BJ (cell line): ENCODE measurements around the gene SNAI3. TPM values are rescaled to one million over a fixed set of nuclear protein-coding genes. Genes with fewer than 3 reads are reported as not detected.

Experiments
- CTCF ChIA-PET: fragments of 350-600 bp; formaldehyde crosslinking; extraction: SDS; loops from one replicate; lab custom pipeline; 2021; ENCODE audit warnings: antibody characterized with exemption, inconsistent platforms; lab: Yijun Ruan, JAX
- POLR2A ChIA-PET: fragments of 300-600 bp; sonication (Branson Sonifier 250); formaldehyde crosslinking; extraction: SDS; loops from one replicate; lab custom pipeline; 2021; ENCODE audit warnings: antibody characterized with exemption; lab: Charles Lee
- DNase-seq: peaks from one replicate; pipeline ENCODE4 v3.0.0-alpha.2; 2011; ENCODE audit warnings: low read depth
- H3K27me3 ChIP-seq: 2 replicates; pipeline ENCODE4 v1.6.0; 2011; ENCODE audit warnings: low read length; ENCODE audit not compliant: control insufficient read depth, insufficient read depth
- H3K36me3 ChIP-seq: 2 replicates; pipeline ENCODE4 v1.5.1; 2011; ENCODE audit warnings: low read length; ENCODE audit not compliant: control insufficient read depth, insufficient read depth
- H3K4me3 ChIP-seq: 2 replicates; pipeline ENCODE4 v1.5.1; 2011; ENCODE audit warnings: low read depth, mild to moderate bottlenecking, control low read depth, low read length
- polyA plus RNA-seq: library from polyadenylated mRNA; depleted of rRNA; stranded (reverse); fragments of >200 nt; gene quantifications from 2 replicates; pipeline ENCODE4 v1.2.3, GENCODE V29; 2011
- TF ChIP-seq, protein P1 (sequence below): IDR thresholded peaks from 2 replicates; pipeline ENCODE4 v1.5.1; 2011; ENCODE audit warnings: low read depth, mild to moderate bottlenecking, control low read depth, inconsistent platforms, low read length, moderate library complexity; ENCODE audit not compliant: insufficient read depth

The SNAI3 gene
- polyA plus RNA-seq, 1 experiment, result not detected

DNA sequence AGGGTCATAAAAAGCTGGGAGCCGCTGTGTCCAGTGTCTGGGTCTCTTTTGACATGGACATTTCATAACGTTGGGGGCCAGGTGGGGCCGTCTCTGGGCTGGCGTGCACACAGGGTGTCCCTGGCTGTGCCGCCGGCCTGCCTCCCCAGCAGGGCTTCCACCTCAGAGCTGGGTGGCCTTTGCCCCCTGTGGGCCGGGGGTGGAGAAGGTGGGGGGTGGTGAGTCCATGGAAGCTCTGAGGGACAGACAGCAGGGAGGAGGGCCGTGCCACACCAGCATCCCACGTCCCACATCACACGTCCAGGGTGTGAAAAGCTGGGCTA is 908 bp upstream of the SNAI3 start:
- ChIA-PET POLR2A (no interaction called here), CTCF (interaction anchor here (0.9 to 1.1 kb wide), 3 partner anchors 9 to 23 kb away, joined by 3 read pairs; no protein-coding TSS in a partner anchor)
- TF ChIP-seq, protein P1, sequence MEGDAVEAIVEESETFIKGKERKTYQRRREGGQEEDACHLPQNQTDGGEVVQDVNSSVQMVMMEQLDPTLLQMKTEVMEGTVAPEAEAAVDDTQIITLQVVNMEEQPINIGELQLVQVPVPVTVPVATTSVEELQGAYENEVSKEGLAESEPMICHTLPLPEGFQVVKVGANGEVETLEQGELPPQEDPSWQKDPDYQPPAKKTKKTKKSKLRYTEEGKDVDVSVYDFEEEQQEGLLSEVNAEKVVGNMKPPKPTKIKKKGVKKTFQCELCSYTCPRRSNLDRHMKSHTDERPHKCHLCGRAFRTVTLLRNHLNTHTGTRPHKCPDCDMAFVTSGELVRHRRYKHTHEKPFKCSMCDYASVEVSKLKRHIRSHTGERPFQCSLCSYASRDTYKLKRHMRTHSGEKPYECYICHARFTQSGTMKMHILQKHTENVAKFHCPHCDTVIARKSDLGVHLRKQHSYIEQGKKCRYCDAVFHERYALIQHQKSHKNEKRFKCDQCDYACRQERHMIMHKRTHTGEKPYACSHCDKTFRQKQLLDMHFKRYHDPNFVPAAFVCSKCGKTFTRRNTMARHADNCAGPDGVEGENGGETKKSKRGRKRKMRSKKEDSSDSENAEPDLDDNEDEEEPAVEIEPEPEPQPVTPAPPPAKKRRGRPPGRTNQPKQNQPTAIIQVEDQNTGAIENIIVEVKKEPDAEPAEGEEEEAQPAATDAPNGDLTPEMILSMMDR, result no peak

DNA sequence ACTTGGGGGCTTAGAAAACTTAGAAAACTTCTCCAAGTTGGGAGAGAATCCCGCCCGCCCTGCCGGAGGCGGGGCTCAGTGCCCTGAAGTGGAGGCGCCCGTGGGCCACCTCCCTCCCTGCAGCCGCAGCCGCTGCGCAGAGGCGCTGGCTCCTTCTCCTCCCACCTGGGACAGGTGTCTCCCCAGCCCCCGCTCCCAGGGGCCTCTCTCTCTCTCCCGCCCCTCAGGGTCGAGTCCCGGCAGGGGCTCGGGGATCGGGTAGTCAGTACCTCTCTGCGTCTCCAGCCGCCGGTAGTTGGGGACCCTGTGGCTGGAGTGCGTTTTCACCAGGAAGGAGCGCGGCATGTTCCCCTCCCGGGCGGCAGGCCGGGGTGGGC is 257 bp downstream of the SNAI3 start:
- TF ChIP-seq, protein P1, result no peak
- H3K4me3 ChIP-seq, result peak overlapping the region; percentile 47
- ChIA-PET POLR2A (no interaction called here), CTCF (interaction anchor here (1.7 to 2.2 kb wide), 2 partner anchors 14 to 16 kb away, joined by 7 to 10 read pairs; no protein-coding TSS in a partner anchor)
- no peak for DNase-seq
- H3K36me3 ChIP-seq, result no peaks in the 10 kb centered on the region
- peaks cover 13% of the 10 kb centered on the region for H3K27me3 ChIP-seq

More for the DNA sequence above, 908 bp upstream of the SNAI3 start:
- peaks cover 14% of the 10 kb centered on the region for H3K27me3 ChIP-seq
- no peak overlapping the region for H3K4me3 ChIP-seq
- no peak for DNase-seq
- no peaks in the 10 kb centered on the region for H3K36me3 ChIP-seq

DNA sequence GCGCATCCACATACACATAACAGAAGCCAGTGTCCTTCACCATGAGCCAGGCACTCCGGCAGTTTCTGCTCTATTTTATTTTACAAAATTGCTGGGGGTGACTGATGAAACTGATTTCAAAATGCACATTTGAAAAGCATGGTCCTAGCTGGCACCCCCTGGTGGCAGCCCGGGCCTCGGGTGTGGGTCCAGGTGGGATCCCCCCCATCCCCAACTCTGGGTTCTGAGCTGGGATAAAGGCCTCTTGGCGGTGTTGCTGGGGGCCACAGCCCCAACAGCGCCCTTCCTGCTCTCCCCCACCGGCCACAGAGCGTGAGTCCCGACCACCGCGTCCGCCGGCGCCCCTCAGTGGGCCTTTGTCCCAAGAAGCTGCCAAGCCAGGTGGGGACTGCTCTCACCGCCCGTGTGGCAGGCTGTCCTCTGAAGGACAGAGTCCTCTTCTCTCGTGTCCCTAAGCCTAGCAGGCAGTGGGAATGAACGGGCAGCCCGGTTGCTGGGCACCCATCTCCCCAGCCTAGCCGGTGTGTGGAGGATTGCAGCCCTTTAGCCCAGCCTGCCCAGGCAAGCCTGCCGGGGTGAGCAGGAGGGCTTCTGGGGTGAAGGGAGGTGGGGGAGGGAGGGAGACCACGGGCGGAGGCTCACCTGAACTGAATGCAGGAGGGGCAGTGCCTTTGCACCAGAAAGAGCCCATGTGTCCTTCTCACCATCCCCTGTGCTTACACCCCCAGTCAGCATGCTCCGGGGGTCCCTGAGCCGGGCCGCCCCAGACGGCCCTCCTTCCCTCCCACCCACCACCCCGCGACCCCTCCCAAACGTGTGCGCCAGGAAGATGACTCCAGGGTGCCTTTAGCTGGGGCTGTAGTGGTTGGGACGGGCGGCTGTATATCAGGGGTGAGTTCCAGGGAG is 898 bp downstream of the SNAI3 start:
- CTCF ChIA-PET, result interaction anchor here (0.7 to 2.2 kb wide), 7 partner anchors 10 to 114 kb away, joined by 3 to 10 read pairs (median 4); partner anchors contain the start of gene MVD
- no peak for DNase-seq
- H3K27me3 ChIP-seq, result peaks cover 11% of the 10 kb centered on the region
- POLR2A ChIA-PET, result no interaction called here
- TF ChIP-seq, protein P1, result peak; percentile 91
- H3K36me3 ChIP-seq, result no peaks in the 10 kb centered on the region
- H3K4me3 ChIP-seq, result peak overlapping the region; percentile 47

DNA sequence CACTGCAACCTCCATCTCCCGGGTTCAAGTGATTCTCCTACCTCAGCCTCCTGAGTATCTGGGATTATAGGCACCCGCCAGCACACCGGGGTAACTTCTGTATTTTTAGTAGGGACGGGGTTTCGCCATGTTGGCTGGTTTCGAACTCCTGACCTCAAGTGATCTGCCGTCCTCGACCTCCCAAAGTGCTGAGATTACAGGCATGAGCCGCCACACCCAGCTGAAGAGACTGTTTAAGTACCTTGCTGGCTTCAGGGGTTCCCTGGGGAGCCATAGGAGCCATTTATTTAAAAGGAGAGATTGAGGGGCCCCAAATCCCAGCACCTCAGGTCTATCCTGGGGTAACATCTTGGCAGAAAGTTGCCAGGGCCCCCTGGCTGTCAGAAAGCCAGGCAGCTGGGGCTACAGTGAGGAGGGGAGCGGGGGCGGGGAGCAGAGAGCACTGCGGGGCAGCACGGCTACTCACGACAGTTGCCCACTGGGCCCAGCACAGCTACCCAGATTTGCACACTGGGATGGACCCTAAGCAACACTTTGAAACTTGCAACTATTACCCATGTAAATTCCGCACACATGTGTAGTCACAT is 1.6 kb downstream of the SNAI3 start:
- Histone ChIP-seq H3K27me3 (peaks cover 9% of the 10 kb centered on the region), H3K4me3 (no peak overlapping the region), H3K36me3 (no peaks in the 10 kb centered on the region)
- CTCF ChIA-PET, result interaction anchor here (0.7 to 2.2 kb wide), 7 partner anchors 10 to 114 kb away, joined by 3 to 10 read pairs (median 4); partner anchors contain the start of gene MVD
- POLR2A ChIA-PET, result no interaction called here
- TF ChIP-seq, protein P1, result no peak
- DNase-seq, result no peak

DNA sequence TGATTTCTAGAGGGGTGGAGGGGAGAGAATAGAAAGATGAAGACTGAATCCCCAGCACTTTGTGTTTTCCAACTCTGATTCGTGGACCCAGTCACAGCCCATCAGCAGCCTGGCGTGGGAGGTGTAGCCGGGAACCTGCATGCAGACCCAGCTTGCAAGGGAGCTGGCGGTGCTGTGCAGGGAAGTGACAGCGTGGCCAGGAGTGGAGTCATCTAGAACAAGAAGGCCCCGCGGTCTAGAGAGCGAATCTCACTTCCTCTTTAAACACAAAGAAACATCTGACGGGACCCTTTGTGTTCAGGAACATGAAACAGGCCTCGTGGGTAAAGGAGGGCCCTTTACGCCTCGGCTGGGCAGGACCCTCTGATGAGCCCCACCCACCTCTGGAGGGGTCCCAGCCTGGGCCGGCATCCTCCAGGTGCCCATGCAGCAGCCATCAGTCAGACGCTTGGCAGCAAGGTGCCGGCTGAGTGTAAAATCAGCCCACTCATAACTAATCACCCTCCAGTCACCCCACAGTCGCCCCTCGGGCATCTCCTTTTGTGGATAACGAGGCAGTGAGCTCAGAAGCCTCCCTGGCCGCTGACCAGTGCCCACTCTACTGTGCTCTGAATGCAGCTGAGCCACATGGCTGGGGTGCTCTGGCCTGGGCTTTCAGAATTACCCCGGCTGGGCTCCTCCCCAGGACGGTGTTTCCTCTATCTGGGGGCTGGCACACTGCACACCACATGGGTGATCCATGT is 4.4 kb downstream of the SNAI3 start:
- no peak overlapping the region for H3K4me3 ChIP-seq
- DNase-seq, result no peak
- TF ChIP-seq, protein P1, result no peak
- ChIA-PET POLR2A (no interaction called here), CTCF (no interaction called here)
- H3K27me3 ChIP-seq, result 0 out of 2 replicates have a peak, but pooled peaks cover 2% of the 10 kb centered on the region
- H3K36me3 ChIP-seq, result no peaks in the 10 kb centered on the region
